Inflammatory macrophage (primary cell): ENCODE measurements around the gene CST1.
"Not testable (repeated sequence)": the region's sequence is repeated elsewhere in the genome, so short reads cannot be mapped to it uniquely, and the experiment has no call there.

Experiments
- DNase-seq, 2 donors: peaks; one replicate each; pipeline ENCODE4 v3.0.0-alpha.2; 2020 to 2022

Gene CST1

DNA sequence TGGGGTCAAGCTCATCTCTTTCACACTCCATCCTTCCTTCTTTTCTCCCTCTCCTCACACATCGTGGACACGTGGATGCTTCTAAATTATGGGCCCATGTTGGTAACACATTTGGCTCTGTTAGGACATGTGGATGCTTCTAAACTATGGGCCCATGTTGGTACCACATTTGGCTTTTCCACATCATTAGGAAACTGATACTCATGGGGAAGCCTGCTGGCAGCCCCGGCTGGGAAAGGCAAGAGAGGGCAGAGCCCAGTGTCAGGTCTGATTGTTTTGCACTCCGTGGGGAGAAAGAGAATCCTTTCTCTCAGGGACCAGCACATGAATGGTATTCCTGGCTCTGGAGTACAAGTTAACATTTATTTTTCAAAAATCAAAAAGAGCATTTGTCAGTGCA lies 4.0 kb upstream of the CST1 start:
- DNase-seq: no peak

DNA sequence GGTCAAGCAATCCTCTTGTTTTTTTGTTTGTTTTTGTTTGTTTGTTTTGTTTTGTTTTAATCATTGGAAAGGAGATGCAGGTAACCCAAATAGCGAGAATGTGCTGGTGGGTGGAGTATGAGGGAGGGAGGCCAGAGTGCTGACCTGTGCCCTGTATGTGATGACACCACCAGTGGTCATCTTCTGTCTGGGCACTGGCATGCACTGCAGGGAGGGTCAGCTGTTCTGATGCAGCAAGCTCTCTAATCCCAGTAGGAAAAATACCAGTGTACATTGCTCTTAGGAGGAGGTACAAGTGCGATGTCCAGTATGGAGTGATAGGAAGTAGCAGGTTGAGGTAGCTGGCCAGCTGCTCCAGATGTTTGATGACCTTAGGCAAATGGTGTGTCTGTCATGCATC lies 2.9 kb upstream of the CST1 start:
- DNase-seq: no peak

DNA sequence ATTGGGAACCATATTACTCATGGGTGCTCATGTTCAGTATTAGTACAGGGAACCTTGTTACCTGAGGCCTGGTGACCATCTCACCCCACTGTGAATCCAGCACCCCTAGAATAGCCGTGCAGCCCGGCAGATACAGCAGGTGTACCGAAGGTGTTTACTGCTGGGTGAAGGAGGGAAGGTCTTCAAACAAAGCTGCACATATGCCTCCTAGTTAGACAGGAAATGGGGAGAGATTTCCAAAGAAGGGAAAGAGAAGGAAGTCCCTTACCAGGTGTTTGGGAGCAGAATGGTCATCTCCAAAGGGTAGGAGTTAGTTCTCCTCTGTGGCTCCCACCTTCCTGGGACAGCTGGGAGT lies 2.4 kb upstream of the CST1 start:
- DNase-seq: no peak

DNA sequence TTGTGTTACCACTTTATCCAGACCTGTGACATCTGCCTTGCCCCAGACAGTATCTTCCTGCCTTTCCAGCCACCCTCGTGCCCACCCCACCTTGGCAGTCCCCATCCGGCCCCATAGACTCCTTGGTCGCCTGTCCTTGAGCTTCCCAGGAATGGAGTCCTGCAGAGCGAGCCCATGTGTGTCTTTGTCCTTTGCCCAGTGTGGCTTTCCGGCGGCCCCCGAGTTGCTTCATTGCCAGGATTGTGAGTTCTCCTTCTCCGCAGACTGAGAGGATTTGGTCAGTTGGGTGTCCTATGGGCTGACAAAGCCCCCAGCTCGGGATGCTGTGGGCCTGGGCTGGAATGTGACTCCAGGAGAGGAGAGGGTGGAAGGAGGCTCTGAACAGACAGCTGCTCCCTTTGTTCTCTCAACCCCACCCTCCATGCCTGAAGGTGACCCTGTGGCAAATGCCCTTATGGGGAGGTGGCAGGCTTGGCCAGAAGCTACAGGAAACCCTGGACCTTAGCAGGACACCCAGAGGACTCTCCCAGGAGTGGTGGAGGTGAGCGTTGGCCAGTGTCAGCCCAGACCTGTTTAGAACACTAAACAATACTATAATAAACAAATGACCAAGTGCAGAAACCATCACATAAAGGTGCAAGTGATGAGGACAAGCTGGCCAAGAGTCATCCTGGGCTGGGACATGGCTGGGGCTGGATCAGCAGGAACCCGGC lies 1.9 kb upstream of the CST1 start:
- DNase-seq: no peak

DNA sequence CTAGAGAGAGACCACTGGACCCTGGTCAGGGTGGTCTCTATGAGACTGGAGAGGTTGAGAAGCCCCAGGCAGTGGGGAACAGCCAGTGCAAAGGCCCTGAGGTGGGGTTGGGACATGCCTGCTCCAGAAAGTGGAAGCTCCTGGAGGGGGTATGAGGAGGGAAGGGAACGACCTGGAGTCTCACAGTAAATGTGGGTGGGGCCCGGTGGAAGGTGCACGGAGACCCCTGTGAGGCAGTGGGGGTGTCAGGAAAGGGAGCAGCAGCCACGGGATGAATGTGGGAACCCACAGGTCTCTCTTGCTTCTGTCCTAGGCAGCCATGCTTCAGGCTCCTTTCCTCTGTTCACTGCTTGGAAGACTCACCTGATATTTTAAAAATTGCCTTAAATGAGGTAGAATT lies 1.3 kb upstream of the CST1 start:
- DNase-seq: no peak

DNA sequence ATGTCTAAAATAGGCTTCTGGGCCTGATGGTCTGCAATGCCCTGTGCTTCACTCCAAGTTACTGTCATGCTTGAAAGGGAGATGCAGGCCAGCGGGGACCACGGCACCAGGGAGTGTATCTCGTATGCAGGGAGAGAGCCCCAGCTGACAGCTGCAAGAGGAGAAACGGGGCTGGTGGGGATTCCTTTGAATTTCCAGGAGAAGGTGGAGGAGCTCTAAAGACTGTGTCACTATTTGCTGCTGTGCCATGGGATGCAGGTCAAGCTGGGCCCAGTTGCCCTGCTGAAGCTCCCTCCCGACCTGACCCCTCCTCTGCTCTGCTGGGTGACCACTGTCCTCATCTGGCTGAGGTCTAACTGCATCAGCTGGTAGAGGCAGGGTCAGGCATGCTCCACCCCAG lies 989 bp downstream of the CST1 start:
- no peak for DNase-seq

DNA sequence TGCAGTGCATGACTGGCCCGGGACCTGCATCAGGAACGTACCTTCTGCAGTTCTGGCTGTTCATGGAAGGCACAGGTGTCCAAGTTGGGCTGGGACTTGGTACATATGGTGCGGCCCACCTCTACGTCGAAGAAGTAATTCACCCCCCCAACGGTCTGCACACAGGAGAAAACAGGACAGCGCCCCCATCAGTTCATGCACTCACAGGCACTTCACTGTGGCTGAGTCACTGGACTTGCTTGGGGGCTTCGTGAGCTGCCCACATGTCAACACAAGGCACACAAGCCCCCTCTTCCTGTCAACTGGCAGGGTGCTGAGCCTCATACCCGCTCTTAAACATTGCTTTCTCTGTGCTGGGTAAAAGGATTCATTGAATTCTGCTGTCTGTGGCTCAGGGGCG lies 1.8 kb downstream of the CST1 start:
- DNase-seq: not testable (repeated sequence)

DNA sequence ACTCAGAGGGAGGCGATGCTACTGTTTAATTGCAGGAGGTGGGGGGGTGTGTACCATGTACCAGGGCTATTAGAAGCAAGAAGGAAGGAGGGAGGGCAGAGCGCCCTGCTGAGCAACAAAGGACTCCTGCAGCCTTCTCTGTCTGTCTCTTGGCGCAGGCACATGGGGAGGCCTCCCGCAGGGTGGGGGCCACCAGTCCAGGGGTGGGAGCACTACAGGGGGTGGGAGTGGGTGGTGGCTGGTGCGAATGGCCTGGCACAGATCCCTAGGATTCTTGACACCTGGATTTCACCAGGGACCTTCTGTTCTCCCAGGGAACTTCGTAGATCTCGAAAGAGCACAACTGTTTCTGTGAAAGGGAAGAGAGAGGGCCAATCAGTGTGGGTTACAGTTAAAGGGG lies 3.2 kb downstream of the CST1 start:
- not testable (repeated sequence) for DNase-seq

DNA sequence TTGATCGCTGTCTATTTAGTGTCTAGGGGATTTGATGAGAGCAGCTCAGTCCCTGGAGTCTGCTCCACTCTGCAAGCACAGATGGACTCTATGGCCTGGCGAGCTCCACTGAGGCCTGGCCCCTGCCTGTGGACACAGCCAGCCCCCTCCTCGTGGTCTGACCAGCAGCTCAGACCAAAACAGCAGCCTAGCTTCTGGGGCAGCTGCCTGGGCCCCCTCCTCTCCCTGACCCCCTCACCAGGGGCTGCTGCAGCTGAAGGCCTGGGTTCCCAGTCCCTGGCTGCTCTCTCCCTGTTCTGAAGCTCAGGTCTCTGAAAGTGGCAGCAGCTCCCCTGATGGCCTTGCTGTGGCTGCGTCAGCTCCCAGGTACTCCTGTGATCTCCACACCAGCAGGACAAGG lies 3.6 kb downstream of the CST1 start:
- DNase-seq: not testable (repeated sequence)

DNA sequence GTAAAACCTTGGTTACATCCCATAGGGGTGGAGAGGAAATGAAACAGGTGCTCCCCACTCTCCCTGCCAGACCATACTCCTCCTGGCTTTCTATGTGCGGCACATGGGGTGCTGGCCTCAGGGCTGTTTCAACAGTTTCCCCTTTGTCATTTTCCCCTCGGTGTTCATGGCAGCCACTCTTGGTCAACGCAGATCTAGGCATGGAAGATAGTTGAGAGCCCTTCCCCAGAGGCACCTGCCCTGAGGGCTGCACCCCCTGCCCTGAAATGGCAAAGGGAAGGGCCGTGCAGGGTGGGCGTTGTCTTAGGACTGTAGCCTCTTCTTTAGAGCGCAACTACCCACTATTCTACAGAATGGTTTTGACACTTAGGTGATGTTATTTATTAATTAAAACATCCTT lies 4.4 kb downstream of the CST1 start:
- DNase-seq: no peak

DNA sequence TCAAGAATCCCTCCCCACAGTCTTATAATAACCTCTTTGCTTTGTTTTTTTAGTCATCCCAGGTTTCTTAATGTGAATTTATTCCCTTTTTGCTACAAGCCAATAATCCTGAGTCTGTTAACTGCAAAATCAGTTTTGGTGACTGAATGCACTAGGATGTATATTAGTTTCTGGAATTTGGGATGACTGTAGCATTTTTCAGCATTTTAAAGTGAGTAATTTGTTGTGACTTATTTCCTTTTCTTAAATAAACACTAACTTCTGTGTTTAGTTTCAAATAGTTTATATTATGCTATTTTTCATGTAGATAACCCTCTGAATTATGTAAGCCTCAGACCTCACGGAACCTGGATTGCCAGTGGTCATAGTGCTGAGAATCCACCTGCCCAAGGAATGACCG lies 5.5 kb downstream of the CST1 start:
- no peak for DNase-seq

DNA sequence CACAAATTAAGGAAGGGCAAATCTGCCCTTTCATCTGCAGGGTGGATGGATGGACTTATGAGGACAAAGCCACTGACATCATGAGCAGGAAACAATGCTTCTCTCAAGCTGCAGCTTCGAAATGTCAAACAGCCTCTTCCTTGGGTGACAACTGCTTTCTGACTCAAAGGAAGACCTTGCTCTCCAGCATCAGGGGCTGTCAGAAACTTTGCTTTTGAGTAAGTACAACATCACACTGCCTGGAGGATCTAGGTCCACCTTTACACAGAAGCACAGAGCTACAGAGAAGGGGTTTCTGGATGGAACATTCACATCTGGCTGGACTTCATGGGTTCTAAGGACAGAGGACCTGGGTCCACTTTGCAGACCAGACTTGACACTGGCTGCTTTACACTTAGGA lies 5.9 kb downstream of the CST1 start:
- no peak for DNase-seq

DNA sequence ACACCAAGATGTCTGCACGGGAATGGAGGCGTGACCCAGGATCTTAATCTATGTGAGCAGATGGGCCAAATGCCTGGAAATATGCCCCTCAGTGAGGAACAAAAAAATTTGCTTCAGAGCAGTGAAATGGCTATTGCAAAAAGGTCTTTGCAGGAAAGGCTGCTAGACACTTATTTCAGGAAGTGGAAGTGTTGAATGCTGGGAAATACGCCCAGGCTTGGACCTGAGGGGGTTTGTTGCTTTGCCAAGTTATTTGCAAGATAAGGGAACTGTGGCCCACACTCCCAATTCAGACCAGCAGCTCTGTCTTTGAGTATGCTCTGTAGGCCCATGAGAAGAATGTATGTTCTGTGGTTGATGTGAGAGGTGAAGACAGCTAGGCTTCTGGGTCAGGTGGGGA lies 15.3 kb downstream of the CST1 start:
- peak in 1 of 2 donors; percentile 75 for DNase-seq

DNA sequence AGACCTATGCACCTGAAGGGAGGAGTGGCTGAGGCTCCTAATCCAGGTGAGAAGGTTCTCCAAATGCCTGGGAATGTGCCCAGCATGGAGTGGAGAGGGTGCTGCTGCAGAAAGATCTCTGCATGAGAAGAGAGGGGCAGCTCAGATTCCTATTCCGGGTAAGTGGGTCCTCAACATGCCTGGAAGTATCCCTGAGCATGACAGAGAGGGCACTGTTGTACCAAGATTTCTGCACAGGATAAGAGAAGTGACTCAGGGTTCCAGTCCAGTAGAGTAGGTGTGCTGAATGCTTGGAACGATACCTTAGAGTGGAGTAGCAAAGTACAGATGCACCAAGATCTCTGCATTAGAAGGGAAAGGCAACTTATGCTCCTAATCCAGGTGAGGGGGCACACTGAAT lies 15.8 kb downstream of the CST1 start:
- not testable (repeated sequence) for DNase-seq

DNA sequence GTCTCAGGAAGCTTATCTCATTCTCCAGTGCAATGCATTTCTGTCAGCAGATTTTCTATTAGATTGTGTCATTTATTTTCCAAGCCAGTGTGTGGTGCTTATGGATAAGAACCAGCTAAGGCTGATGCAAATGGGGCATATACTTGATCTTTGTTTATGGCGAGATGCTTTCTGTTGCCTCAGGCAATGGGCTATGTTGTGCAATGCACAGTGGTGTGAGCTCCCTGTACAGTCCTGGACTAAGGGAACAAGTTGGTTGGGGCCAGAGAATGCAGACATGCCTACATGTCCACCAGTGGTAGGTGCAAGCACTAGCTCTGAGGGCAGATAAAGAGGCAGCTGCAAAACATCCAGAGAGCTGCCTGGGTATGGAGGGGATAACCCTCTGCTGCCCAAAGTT lies 16.3 kb downstream of the CST1 start:
- not testable (repeated sequence) for DNase-seq

DNA sequence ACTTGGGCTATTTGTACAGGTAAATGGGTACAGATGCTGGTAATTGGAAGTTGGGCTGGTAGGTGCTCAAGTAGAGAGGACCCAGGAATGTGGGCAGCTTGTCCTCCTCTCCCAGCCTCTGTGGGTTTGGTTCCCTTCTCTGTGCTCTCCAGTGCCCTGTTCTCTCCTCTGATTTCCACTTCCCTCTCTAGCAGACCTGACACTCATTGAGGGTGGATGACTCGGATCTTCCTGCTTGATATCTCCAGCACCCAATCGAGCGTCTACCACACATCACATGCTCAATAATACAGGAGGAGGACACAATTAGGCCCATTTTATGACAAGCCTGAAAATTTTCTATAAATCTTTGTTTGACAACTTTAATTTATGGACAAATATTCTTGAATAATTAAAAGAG lies 23.7 kb downstream of the CST1 start:
- DNase-seq: peak in 1 of 2 donors; percentile 1

DNA sequence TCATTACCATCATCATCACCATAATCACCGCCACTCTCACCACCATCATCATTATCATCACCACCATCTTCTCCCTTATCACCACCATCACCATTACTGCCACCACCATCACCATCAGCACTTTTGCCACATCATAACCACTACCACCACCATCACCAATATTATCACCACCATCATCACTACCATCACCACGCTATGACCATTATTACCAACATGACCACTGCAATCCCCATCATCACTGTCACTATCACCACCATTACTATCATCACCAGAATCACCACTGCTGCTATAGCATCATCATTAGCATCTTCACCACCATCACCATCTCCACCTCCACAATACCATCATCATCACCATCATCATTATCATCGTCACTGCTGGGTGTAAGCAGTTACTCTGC lies 25.6 kb downstream of the CST1 start:
- DNase-seq: no peak

DNA sequence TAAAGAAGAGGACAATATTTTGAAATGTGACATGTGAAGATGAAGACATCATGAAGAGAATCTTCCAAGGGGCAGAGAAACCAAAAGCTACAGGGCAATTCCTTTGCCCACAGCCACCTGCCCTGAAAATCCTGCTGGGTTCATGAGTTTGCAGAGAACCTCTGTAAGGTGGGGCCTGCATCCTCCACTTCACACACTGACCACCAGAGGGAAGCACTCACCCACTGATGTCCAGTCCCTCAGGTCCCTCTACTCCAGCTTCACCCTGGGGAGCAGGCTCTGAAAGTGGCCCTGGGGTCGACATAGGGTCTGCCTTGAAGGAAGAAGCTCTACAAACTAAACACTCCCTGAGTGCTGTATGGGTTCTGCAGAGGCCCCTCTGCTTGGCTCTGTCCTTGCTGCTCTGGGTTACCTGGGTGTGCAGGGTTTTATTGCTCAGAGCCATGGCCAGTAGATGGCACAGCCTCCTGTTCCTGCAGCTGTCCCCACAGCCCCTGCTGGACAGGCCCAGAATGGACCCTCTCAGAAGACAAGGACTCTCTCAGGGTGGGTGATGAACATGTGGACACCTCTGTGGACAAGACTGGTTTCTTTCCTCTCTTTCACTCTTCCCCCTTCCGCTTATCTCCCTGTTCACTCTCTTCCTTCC lies 27.0 kb downstream of the CST1 start:
- DNase-seq: peak; percentile 6 to 35

DNA sequence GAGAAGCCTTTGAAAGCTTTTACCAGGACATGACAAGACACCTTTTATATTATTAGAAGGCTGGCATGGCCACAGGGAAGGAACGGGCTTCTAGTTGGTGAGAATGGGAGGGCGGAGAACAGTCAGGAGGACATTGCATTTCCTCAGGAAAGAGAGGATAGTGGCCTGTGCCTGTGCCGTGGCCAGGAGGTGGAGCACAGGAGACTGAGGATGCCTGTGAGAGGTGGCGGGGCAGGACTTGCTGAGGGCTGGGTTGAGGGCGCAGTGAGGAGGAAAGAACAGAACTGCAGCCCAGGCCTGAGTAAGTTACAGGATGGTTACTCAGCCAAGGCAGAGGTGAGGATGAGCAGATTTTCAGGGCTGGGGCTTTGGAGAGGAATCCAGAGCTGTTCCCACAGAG lies 27.9 kb downstream of the CST1 start:
- DNase-seq: not testable (repeated sequence)

DNA sequence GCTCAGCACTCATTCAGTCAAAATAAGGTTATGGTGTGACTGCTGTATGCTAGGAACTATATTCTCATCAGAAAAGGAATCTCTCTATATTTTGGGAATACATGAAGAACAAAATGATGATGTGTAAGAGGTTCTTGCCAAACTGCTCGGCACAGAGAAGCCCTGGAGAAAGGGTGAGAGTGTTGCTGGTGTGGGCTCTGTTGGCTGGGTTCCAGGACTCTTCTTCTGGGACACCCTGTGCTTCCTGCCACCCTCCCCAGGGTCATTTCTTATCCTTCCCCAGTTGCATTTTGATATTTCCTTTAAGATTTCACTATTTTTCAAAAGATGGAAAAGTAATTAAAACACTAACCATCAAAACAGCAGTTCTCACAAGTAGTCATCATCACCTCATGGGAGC lies 28.8 kb downstream of the CST1 start:
- no peak for DNase-seq

DNA sequence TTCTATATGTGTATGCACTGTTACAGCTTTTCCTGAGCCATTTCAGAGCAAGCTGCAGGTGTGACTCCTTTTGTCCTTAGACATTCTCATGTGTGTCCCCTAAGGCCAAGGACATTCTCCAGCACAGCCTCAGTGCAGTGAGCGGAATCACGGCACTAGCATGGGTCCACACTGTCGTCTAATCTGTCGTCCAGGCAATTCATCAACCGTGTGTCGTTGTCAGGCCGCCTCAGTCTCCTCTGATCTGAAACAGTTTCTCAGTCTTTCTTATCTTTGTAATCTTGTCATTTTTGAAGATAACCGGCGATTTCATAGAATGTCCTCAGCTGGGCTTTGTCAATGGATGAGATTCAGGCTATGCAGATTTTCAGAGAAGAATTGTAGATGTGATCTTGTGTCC lies 31.4 kb downstream of the CST1 start:
- DNase-seq: not testable (repeated sequence)

DNA sequence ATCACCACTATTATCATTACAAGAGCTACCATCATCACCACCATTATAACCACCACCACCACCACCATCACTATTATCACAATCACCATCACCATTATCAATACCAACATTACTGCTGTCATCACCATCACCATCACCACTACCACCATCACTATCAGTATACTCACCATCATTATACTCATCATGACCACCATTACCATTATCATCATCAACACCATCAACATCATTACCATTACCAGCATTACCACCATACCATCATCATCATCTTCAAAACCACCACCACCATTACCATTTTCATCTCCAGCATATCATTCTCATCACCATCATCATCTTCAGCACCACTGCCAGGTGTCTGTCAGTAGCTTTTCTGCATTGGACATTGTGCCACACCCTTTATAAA lies 39.0 kb downstream of the CST1 start:
- DNase-seq: not testable (repeated sequence)

DNA sequence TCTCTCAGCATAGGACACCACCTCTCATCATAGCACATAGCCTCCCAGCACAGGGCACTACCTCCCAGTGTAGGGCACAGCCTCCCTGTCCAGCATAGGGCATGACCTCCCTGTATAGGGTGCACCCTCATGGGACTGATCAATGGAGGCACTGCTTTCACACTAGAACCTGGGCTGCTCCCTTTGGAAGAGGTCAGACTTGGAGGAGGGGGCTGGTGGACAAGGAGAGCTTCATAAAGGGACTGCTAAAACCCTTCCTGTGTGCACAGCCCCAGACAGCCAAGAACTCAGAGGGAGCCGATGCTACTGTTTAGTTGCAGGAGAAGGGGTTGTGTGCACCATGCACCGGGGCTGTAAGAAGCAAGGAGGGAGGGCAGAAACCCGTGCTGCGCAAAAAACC lies 40.0 kb downstream of the CST1 start:
- DNase-seq: no peak

DNA sequence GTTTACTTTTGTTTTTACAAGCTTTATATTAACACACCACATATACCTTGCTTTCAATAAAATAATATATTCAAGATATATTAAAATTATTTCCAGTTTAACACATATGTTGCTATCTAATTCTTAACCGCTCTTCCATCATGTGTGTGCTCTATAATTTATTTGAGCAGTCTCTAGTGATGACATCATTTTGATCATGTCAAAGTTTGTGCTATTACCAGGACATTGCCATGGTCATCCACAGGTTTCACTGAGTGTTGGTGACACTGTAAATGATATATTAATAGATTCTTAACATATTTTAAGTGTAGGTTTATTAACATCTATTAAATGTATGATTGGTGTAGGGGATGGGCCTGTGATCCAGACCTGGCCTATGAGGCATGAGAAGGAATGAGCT lies 44.8 kb downstream of the CST1 start:
- no peak for DNase-seq

DNA sequence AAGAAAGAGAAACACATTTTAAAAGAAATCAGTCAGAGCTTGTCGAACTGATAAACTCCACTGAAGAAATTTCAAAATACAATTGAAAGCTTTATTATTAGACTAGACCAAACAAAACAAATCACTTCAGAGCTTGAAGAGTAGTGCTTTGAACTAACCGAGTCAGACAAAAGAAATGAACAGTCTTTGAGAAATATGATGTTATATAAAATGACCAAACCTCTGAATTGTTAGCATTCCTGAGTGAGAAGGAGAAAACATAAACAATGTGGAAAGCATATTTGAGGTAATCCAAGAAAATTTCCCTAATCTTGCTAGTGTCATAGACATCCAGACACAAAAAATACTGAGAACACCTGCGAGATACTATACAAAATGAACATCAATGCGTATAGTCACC lies 48.7 kb downstream of the CST1 start:
- no peak for DNase-seq
